Measurements from ENCODE around the gene PRKAR1B. TPM values are rescaled to one million over a fixed set of nuclear protein-coding genes. Genes with fewer than 3 reads are reported as not detected.

The PRKAR1B gene
- total RNA-seq, 1 experiment from 2014 or later: 14.1 TPM

DNA sequence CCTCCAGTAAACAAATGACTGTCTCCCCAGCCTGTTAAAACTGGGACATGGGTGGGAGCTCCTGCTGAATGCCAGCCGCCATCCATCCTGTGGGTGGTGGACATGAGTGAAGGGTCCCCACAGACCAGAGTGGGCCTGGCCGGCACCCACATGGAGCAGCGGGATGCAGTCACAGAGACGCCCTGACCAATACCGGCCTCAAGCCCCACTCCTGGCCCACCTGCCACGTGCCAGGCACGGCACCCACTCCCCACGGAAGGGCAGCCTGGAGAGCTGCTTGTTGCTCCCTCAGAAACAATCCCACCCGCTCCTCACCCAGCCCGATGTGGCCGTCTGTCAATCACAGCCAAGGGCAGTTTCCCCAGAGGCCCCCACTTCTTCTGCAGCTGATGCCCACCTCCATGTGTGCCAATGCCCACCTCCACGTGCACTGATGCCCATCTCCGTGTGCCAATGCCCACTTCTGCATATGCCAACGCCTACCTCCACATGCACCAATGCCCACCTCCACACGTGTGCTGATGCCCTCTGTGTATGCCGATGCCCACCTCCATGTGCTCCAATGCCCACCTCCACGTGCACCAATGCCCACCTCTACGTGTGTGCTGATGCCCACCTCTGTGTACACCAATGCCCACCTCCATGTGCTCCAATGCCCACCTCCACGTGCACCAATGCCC, 43.4 kb downstream of the PRKAR1B start:
- Histone ChIP-seq H3K9me3 (ENCODE audit: control insufficient read depth in 1 of 2, insufficient read depth in 1 of 2, low read depth in 1 of 2, low read length in 2 of 2) (peaks cover 10 to 20% of the 10 kb centered on the region in 2 experiments; a peak in 2 of 4 replicates), H4K20me1 (ENCODE audit: insufficient read depth) (no peaks in the 10 kb centered on the region), H3K9ac (ENCODE audit: low read length) (no peak overlapping the region), H3K4me1 (ENCODE audit: control insufficient read depth in 1 of 2, insufficient read depth in 2 of 2, low read length in 2 of 2) (no peaks in the 10 kb centered on the region), H3K27me3 (ENCODE audit: insufficient read depth, low read length) (no peaks in the 10 kb centered on the region), H3K4me2 (ENCODE audit: low read length) (no peak overlapping the region), H3K9me2 (ENCODE audit: insufficient read depth) (no peaks in the 10 kb centered on the region), H2AFZ (ENCODE audit: low read depth, low read length, poor library complexity, severe bottlenecking) (no peak overlapping the region), H3K36me3 (ENCODE audit: control insufficient read depth in 1 of 2, insufficient read depth in 2 of 2, low read length in 2 of 2) (no peaks in the 10 kb centered on the region), H3K79me2 (ENCODE audit: insufficient read depth, low read length) (no peaks in the 10 kb centered on the region), H3K27ac (ENCODE audit: low read depth, low read length) (no peak overlapping the region), H3K4me3 (replicated peaks in 1 of 2; ENCODE audit: low read depth in 1 of 2, low read length in 2 of 2) (no peak overlapping the region)
- ChIA-PET RAD21 (ENCODE audit: low non-redundant PET in 1 of 2, low total read pairs in 2 of 2, uncharacterized antibody in 2 of 2, unreplicated experiment in 2 of 2) (no interaction called here), POLR2A (no interaction called here), CTCF (no interaction called here)
- no peak for DNase-seq (ENCODE audit: low read depth, low spot score)
- BruUV-seq (replicated peaks): no TSS peak
- intact Hi-C loops (cut with micrococcal nuclease): no loop called here
- ATAC-seq: no peak
- TF ChIP-seq RAD21 (IDR thresholded peaks at IDR 0.05; ENCODE audit: low read depth) (no peak), ELF1 (IDR thresholded peaks at IDR 0.05; ENCODE audit: borderline replicate concordance, low read depth) (no peak), TCF7L2 (IDR thresholded peaks at IDR 0.05; ENCODE audit: borderline replicate concordance, extremely low read depth, insufficient read depth, insufficient read length) (no peak), CBX3 (IDR thresholded peaks at IDR 0.05; ENCODE audit: low read depth) (no peak), EZH2 (IDR thresholded peaks at IDR 0.05) (no peak), ZFX (IDR thresholded peaks at IDR 0.05) (no peak), SP1 (IDR thresholded peaks at IDR 0.05; ENCODE audit: low read depth) (no peak), FOSL1 (IDR thresholded peaks at IDR 0.05; ENCODE audit: low read depth) (no peak), EZH2phosphoT487 (IDR thresholded peaks at IDR 0.05; ENCODE audit: borderline replicate concordance) (no peak), JUND (IDR thresholded peaks at IDR 0.05) (no peak), CEBPB (IDR thresholded peaks at IDR 0.05; ENCODE audit: low read depth) (no peak), SIN3A (IDR thresholded peaks at IDR 0.05; ENCODE audit: low read depth) (no peak), POLR2A (IDR thresholded peaks at IDR 0.05; ENCODE audit: borderline replicate concordance, extremely low read depth, insufficient read depth, insufficient read length) (no peak), SRF (IDR thresholded peaks at IDR 0.05; ENCODE audit: low read depth) (no peak)
- TF ChIP-seq, protein P1, sequence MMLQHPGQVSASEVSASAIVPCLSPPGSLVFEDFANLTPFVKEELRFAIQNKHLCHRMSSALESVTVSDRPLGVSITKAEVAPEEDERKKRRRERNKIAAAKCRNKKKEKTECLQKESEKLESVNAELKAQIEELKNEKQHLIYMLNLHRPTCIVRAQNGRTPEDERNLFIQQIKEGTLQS (IDR thresholded peaks at IDR 0.05): no peak
- TF ChIP-seq, protein P2, sequence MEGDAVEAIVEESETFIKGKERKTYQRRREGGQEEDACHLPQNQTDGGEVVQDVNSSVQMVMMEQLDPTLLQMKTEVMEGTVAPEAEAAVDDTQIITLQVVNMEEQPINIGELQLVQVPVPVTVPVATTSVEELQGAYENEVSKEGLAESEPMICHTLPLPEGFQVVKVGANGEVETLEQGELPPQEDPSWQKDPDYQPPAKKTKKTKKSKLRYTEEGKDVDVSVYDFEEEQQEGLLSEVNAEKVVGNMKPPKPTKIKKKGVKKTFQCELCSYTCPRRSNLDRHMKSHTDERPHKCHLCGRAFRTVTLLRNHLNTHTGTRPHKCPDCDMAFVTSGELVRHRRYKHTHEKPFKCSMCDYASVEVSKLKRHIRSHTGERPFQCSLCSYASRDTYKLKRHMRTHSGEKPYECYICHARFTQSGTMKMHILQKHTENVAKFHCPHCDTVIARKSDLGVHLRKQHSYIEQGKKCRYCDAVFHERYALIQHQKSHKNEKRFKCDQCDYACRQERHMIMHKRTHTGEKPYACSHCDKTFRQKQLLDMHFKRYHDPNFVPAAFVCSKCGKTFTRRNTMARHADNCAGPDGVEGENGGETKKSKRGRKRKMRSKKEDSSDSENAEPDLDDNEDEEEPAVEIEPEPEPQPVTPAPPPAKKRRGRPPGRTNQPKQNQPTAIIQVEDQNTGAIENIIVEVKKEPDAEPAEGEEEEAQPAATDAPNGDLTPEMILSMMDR (IDR thresholded peaks at IDR 0.05 in 2 of 3, conservative IDR thresholded peaks at IDR 0.05 in 1 of 3; ENCODE audit: borderline replicate concordance in 1 of 3, insufficient read depth in 1 of 3, low read depth in 2 of 3, low read length in 2 of 3): no peak
- TF ChIP-seq, protein P3, sequence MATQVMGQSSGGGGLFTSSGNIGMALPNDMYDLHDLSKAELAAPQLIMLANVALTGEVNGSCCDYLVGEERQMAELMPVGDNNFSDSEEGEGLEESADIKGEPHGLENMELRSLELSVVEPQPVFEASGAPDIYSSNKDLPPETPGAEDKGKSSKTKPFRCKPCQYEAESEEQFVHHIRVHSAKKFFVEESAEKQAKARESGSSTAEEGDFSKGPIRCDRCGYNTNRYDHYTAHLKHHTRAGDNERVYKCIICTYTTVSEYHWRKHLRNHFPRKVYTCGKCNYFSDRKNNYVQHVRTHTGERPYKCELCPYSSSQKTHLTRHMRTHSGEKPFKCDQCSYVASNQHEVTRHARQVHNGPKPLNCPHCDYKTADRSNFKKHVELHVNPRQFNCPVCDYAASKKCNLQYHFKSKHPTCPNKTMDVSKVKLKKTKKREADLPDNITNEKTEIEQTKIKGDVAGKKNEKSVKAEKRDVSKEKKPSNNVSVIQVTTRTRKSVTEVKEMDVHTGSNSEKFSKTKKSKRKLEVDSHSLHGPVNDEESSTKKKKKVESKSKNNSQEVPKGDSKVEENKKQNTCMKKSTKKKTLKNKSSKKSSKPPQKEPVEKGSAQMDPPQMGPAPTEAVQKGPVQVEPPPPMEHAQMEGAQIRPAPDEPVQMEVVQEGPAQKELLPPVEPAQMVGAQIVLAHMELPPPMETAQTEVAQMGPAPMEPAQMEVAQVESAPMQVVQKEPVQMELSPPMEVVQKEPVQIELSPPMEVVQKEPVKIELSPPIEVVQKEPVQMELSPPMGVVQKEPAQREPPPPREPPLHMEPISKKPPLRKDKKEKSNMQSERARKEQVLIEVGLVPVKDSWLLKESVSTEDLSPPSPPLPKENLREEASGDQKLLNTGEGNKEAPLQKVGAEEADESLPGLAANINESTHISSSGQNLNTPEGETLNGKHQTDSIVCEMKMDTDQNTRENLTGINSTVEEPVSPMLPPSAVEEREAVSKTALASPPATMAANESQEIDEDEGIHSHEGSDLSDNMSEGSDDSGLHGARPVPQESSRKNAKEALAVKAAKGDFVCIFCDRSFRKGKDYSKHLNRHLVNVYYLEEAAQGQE (IDR thresholded peaks at IDR 0.05; ENCODE audit: low read depth): no peak
- TF ChIP-seq, protein P4, sequence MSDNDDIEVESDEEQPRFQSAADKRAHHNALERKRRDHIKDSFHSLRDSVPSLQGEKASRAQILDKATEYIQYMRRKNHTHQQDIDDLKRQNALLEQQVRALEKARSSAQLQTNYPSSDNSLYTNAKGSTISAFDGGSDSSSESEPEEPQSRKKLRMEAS (IDR thresholded peaks at IDR 0.05): no peak

Measured in HCT116 (cell line).